Adrenal gland (tissue), 12 donors: ENCODE measurements around the gene RBM15B. TPM values are rescaled to one million over a fixed set of nuclear protein-coding genes. Genes with fewer than 3 reads are reported as not detected.
A peak's percentile ranks its signal among the peaks of the same experiment; 100 is the strongest.
"Not testable (repeated sequence)": the region's sequence is repeated elsewhere in the genome, so short reads cannot be mapped to it uniquely, and the experiment has no call there.

Experiments used
- DNase-seq, 7 donors: peaks; one replicate each; pipeline ENCODE4 v3.0.0-alpha.2; 2019 to 2020
- H3K27ac ChIP-seq, 5 donors: fragments of 200-600 bp; sonication (generic) in 4 of 5; 1 replicate in 3 of 5; 2 replicates in 2 of 5; pipeline versions ENCODE4 v1.5.1 to v1.8.0; 2016 to 2020; ENCODE audit warnings: mild to moderate bottlenecking in 1 of 5
- H3K27me3 ChIP-seq: fragments of 200-600 bp; 2 replicates; pipeline ENCODE4 v1.8.0; 2021
- H3K36me3 ChIP-seq, 2 donors: fragments of 200-600 bp; replicated peaks in 1 of 2; 1 replicate in 1 of 2; 2 replicates in 1 of 2; pipeline versions ENCODE4 v1.5.1 to v1.8.0; 2018 to 2022
- H3K4me1 ChIP-seq, 2 donors: fragments of 200-600 bp; replicated peaks in 1 of 2; 1 replicate in 1 of 2; 2 replicates in 1 of 2; pipeline versions ENCODE4 v1.5.1 to v1.8.0; 2018 to 2021
- H3K4me3 ChIP-seq, 4 donors: fragments of 200-600 bp; sonication (generic) in 3 of 4; one replicate each; pipeline ENCODE4 v1.5.1; 2016 to 2018
- H3K9me3 ChIP-seq, 3 donors: fragments of 200-600 bp; sonication (generic) in 1 of 3; replicated peaks in 1 of 3; 1 replicate in 2 of 3; 2 replicates in 1 of 3; pipeline versions ENCODE4 v1.5.1 to v1.8.0; 2016 to 2021
- CTCF ChIP-seq, 6 experiments: fragments of 450-650 bp in 4 of 6; fragments of 200-600 bp in 2 of 6; sonication (generic) in 1 of 6; IDR thresholded peaks; 1 replicate in 5 of 6; 2 replicates in 1 of 6; pipeline versions ENCODE4 v1.5.1 to v1.8.0; 2016 to 2021; ENCODE audit warnings: antibody characterized with exemption in 6 of 6, mild to moderate bottlenecking in 2 of 6, moderate library complexity in 1 of 6
- POLR2A ChIP-seq, 2 donors: fragments of 450-650 bp; IDR thresholded peaks; one replicate each; pipeline ENCODE4 v1.6.1; 2017; ENCODE audit warnings: antibody characterized with exemption in 2 of 2, mild to moderate bottlenecking in 2 of 2, moderate library complexity in 1 of 2
- WGBS, 4 donors: extraction: QIAGEN DNeasy Blood & Tissue Kit in 2 of 4; methylation state at CpG; one replicate each; pipeline versions ENCODE4 v1.1.5 to v1.1.7; 2013 to 2017; 5-methylcytosine and 5-hydroxymethylcytosine counted together
- intact Hi-C, 2 donors: fragments of 100-400 bp; cut with DNase I; formaldehyde crosslinking; loops; one replicate each; pipeline versions ENCODE4 v1.14.1 to v1.15.0; 2022 to 2023
- polyA plus RNA-seq, 3 donors: library from polyadenylated mRNA; stranded (reverse); fragments of 200-250 nt in 2 of 3; fragments of 350-450 nt in 1 of 3; fragmentation: Illumina TruSeq in 1 of 3; extraction: RNeasy Lipid Tissue Mini Kit (QIAGEN cat#74804) in 1 of 3; gene quantifications; one replicate each; pipeline ENCODE4 v1.2.3, GENCODE V29; 2013 to 2014
- total RNA-seq, 9 donors: library from RNA; depleted of rRNA in 4 of 9; stranded (reverse); fragments of >200 nt in 4 of 9; fragments of 120-200 nt in 1 of 9; fragmentation: NEBNext Ultra II Directional in 1 of 9; extraction: Animal tissue kit (Norgen Biotek cat#: 25700) in 1 of 9; gene quantifications; one replicate each; pipeline versions ENCODE4 v1.1.0 to v1.2.4, GENCODE V29; 2013 to 2023
- donor health status: healthy with polysubstance abuse.
- donor health status: Bipolar disorder and iron deficiency.
- donor health status: DM: yes; HTN: yes; CAD: no.
- donor health status: DM: no; HTN: no; CAD: no.
- donor health status: DM: no; HTN: no; CAD: no.
- donor health status: DM: yes; HTN: yes; CAD: no.

The RBM15B gene
- total and polyA plus RNA-seq, 12 donors, result 8.0 to 36.6 (median 24.4) TPM

- TF ChIP-seq POLR2A (IDR thresholded peaks at IDR 0.05) (no peak), CTCF (IDR thresholded peaks at IDR 0.05) (no peak)
- Histone ChIP-seq H3K9me3 (no peaks in the 10 kb centered on the region), H3K27ac (peak overlapping the region in 3 of 5 donors; percentile 87 to 95 (median 92)), H3K4me3 (peak overlapping the region in 2 of 4 donors; percentile 87 to 98), H3K4me1 (peaks cover 14 to 46% of the 10 kb centered on the region in 2 donors), H3K36me3 (peaks cover 0 to 17% of the 10 kb centered on the region in 2 donors), H3K27me3 (no peaks in the 10 kb centered on the region)
- 37 to 45% (median 39%) methylated on average over 8 of the region's 8 CpGs for WGBS, 4 donors
- peak in 1 of 7 donors; percentile 49 for DNase-seq
- intact Hi-C loops, result loop anchor here in 1 of 2 donors (5.0 to 10.0 kb wide), 2 partner anchors 46 to 298 kb away; no protein-coding TSS in a partner anchor
These were observed 4.8 kb upstream of the RBM15B start for GRCh38 chr3:51386159-51386851.

GRCh38 chr3:51386852-51387229, 4.2 kb upstream of the RBM15B start:
- intact Hi-C loops, result loop anchor here in 1 of 2 donors (5.0 to 10.0 kb wide), 2 partner anchors 45 to 298 kb away; no protein-coding TSS in a partner anchor
- Histone ChIP-seq H3K4me3 (peak overlapping the region in 1 of 4 donors; percentile 98), H3K9me3 (no peaks in the 10 kb centered on the region), H3K4me1 (peaks cover 16 to 48% of the 10 kb centered on the region in 2 donors), H3K36me3 (peaks cover 0 to 17% of the 10 kb centered on the region in 2 donors), H3K27me3 (no peaks in the 10 kb centered on the region), H3K27ac (peak overlapping the region in 1 of 5 donors; percentile 10)
- TF ChIP-seq CTCF (IDR thresholded peaks at IDR 0.05) (no peak), POLR2A (IDR thresholded peaks at IDR 0.05) (no peak)
- WGBS, 4 donors, result 91 to 97% (median 92%) methylated on average over 5 of the region's 5 CpGs
- DNase-seq, result peak in 1 of 7 donors; percentile 50

- H3K27ac ChIP-seq, result not testable (repeated sequence)
These were observed 3.8 kb upstream of the RBM15B start for GRCh38 chr3:51387281-51387680.

GRCh38 chr3:51388286-51389029, 2.6 kb upstream of the RBM15B start:
- Histone ChIP-seq H3K9me3 (no peaks in the 10 kb centered on the region), H3K36me3 (peaks cover 0 to 30% of the 10 kb centered on the region in 2 donors), H3K27me3 (no peaks in the 10 kb centered on the region), H3K4me1 (peaks cover 23 to 59% of the 10 kb centered on the region in 2 donors), H3K27ac (no peak overlapping the region), H3K4me3 (no peak overlapping the region)
- intact Hi-C loops, result loop anchor here in 1 of 2 donors (5.0 to 10.0 kb wide), 2 partner anchors 44 to 296 kb away; no protein-coding TSS in a partner anchor
- no peak for TF ChIP-seq POLR2A (IDR thresholded peaks at IDR 0.05)
- no peak for TF ChIP-seq CTCF (IDR thresholded peaks at IDR 0.05)
- peak in 1 of 7 donors; percentile 48 for DNase-seq
- 70 to 80% (median 73%) methylated on average over 5 to 6 of the region's 6 CpGs for WGBS, 4 donors

More at GRCh38 chr3:51387281-51387680, 3.8 kb upstream of the RBM15B start:
- peaks cover 20 to 53% of the 10 kb centered on the region in 2 donors for H3K4me1 ChIP-seq
- intact Hi-C loops, result loop anchor here in 1 of 2 donors (5.0 to 10.0 kb wide), 2 partner anchors 45 to 298 kb away; no protein-coding TSS in a partner anchor
- peak in 1 of 7 donors; percentile 46 for DNase-seq
- H3K36me3 ChIP-seq, result peaks cover 0 to 18% of the 10 kb centered on the region in 2 donors
- not testable (repeated sequence) for H3K9me3 ChIP-seq, H3K27me3 ChIP-seq
- WGBS, 4 donors, result 75 to 86% (median 84%) methylated on average over 6 of the region's 6 CpGs
- peak overlapping the region in 1 of 4 donors; percentile 98 for H3K4me3 ChIP-seq
